B cell (primary cell): ENCODE results near the gene PRSS33.

Experiments
- CTCF ChIP-seq: fragments of 200-600 bp; IDR thresholded peaks from one replicate; pipeline ENCODE4 v1.8.0; 2022; ENCODE audit warnings: antibody characterized with exemption, mild to moderate bottlenecking
- EZH2 ChIP-seq: IDR thresholded peaks from 2 replicates; pipeline ENCODE4 v1.6.1; 2012; ENCODE audit warnings: borderline replicate concordance, low read depth, mild to moderate bottlenecking, moderate library complexity, low read length; ENCODE audit not compliant: insufficient read depth, poor library complexity, severe bottlenecking

- TF ChIP-seq CTCF: no peak
- TF ChIP-seq EZH2: no peak
Observed at GRCh38 chr16:2779151-2779920, 8.0 kb downstream of the PRSS33 start.
